IgD-negative memory B cell (primary cell): Measurements from ENCODE around the gene KIF5A. TPM values are rescaled to one million over a fixed set of nuclear protein-coding genes. Genes with fewer than 3 reads are reported as not detected.

ENCODE experiments used
- H3K27ac Mint-ChIP-seq, 3 donors: one replicate each; pipeline ENCODE4 v1.8.0; 2020 to 2022; ENCODE audit warnings: mild to moderate bottlenecking in 3 of 3, mixed read lengths in 3 of 3, moderate library complexity in 1 of 3
- H3K27me3 Mint-ChIP-seq: one replicate; pipeline ENCODE4 v1.8.0; 2021; ENCODE audit warnings: mixed read lengths
- H3K36me3 Mint-ChIP-seq: one replicate; pipeline ENCODE4 v1.8.0; 2020; ENCODE audit warnings: mild to moderate bottlenecking, mixed read lengths
- H3K4me1 Mint-ChIP-seq, 3 donors: one replicate each; pipeline ENCODE4 v1.8.0; 2020 to 2022; ENCODE audit warnings: mixed read lengths in 3 of 3, mild to moderate bottlenecking in 1 of 3
- H3K4me3 Mint-ChIP-seq, 4 donors: one replicate each; pipeline ENCODE4 v1.8.0; 2020 to 2022; ENCODE audit warnings: mild to moderate bottlenecking in 4 of 4, mixed read lengths in 4 of 4, moderate library complexity in 3 of 4
- H3K9me3 Mint-ChIP-seq, 3 donors: one replicate each; pipeline ENCODE4 v1.8.0; 2020 to 2021; ENCODE audit warnings: mixed read lengths in 3 of 3, mild to moderate bottlenecking in 1 of 3
- polyA plus RNA-seq: library from polyadenylated mRNA; unstranded; fragments of 300-500 nt; fragmentation: Illumina TruSeq; gene quantifications from one replicate; pipeline ENCODE4 v1.2.3, GENCODE V29; 2021

Gene KIF5A
- polyA plus RNA-seq, 1 donor from 2014 or later, result not detected

DNA sequence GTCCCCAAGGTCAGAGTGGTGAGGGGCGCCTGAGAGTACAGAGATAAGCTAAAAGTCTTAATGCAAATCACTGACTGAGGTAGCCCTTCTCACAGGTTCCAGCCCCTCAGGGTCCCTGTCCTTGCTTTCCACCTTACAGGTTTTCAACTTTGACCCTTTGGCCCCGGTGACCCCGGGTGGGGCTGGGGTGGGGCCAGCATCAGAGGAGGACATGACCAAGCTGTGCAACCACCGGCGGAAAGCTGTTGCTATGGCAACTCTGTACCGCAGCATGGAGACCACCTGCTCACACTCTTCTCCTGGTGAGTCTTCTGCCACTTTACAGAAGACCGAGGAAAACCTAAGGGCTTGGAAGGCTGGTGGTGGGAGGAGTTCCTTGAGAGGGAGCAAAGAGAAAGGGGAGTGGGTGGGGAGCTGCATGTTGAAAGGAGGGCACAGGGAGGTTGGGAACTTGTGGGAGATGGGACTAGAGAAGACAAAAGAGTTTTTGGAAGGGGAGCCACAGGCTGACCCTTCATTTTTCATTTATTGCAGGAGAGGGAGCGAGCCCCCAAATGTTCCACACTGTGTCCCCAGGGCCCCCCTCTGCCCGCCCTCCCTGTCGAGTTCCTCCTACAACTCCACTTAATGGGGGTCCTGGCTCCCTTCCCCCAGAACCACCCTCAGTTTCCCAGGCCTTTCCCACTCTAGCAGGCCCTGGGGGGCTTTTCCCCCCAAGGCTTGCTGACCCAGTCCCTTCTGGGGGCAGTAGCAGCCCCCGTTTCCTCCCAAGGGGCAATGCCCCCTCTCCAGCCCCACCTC is 24.8 kb upstream of the KIF5A start:
- peak overlapping the region in 2 of 4 donors; percentile 91 to 97 for H3K4me3 Mint-ChIP-seq
- H3K27me3 Mint-ChIP-seq, result peaks cover 1% of the 10 kb centered on the region
- H3K36me3 Mint-ChIP-seq, result no peaks in the 10 kb centered on the region

DNA sequence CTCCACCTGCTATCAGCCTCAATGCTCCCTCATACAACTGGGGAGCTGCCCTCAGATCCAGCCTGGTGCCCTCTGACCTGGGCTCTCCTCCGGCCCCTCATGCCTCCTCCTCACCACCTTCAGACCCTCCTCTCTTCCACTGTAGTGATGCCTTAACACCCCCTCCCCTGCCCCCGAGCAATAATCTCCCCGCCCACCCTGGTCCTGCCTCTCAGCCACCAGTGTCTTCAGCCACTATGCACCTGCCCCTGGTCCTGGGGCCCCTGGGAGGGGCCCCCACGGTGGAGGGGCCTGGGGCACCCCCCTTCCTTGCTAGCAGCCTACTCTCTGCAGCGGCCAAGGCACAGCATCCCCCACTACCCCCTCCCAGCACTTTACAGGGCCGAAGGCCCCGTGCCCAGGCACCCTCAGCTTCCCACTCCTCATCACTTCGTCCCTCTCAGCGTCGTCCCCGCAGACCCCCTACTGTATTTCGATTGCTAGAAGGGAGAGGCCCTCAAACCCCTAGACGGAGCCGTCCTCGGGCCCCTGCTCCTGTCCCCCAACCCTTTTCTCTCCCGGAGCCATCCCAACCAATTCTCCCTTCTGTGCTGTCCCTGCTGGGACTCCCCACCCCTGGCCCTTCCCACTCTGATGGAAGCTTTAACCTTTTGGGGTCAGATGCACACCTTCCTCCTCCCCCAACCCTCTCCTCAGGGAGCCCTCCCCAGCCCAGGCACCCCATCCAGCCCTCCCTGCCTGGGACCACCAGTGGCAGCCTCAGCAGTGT is 24.0 kb upstream of the KIF5A start:
- H3K9me3 Mint-ChIP-seq, result no peaks in the 10 kb centered on the region
- peaks cover 1% of the 10 kb centered on the region for H3K27me3 Mint-ChIP-seq
- peaks cover 19 to 26% (median 22%) of the 10 kb centered on the region in 3 donors for H3K4me1 Mint-ChIP-seq
- H3K27ac Mint-ChIP-seq, result peak overlapping the region in 1 of 3 donors; percentile 42
- no peaks in the 10 kb centered on the region for H3K36me3 Mint-ChIP-seq
- peak overlapping the region in 2 of 4 donors; percentile 9 to 32 for H3K4me3 Mint-ChIP-seq

More for the DNA sequence above, 24.8 kb upstream of the KIF5A start:
- peaks cover 22 to 26% (median 24%) of the 10 kb centered on the region in 3 donors for H3K4me1 Mint-ChIP-seq
- H3K9me3 Mint-ChIP-seq, result no peaks in the 10 kb centered on the region
- H3K27ac Mint-ChIP-seq, result peak overlapping the region in 2 of 3 donors; percentile 98

DNA sequence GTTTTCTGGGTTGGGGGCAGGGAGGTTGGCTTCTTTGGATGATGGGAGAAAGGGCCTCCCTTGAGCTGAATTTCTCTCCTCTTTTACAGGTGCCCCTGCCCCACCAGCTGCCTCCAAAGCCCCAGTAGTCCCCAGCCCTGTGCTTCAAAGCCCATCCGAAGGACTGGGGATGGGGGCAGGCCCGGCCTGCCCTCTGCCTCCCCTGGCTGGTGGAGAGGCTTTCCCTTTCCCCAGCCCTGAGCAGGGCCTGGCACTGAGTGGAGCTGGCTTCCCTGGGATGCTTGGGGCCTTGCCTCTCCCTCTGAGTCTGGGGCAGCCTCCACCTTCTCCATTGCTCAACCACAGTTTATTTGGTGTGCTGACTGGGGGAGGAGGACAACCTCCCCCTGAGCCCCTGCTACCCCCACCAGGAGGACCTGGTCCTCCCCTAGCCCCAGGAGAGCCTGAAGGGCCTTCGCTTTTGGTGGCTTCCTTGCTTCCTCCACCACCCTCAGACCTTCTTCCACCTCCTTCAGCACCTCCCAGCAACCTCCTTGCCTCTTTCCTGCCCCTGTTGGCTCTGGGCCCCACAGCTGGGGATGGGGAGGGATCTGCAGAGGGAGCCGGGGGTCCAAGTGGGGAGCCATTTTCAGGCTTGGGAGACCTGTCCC is 23.2 kb upstream of the KIF5A start:
- Mint-ChIP-seq H3K27ac (peak overlapping the region in 1 of 3 donors; percentile 72), H3K36me3 (no peaks in the 10 kb centered on the region), H3K4me1 (peaks cover 17 to 23% (median 20%) of the 10 kb centered on the region in 3 donors), H3K4me3 (peak overlapping the region in 2 of 4 donors; percentile 9 to 75), H3K9me3 (no peaks in the 10 kb centered on the region), H3K27me3 (peaks cover 1% of the 10 kb centered on the region)

DNA sequence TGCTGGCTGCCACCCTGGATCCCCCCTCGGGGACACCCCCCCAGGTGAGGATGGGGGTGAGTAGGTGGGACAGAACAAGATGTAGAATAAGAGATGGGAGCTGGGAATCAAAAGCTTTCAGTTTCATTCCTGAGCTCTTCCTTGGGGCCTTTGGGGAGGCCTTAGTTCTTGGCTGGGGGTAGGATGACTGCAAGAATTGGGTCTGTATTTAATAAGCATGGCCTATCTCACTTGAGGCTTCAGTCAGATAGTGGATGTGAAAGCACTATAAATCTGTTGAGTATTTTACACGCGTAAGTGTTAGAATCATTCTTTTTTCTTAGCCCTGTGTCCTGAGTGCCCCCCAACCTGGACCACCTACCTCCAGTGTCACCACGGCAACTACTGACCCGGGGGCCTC is 22.7 kb upstream of the KIF5A start:
- H3K36me3 Mint-ChIP-seq, result no peaks in the 10 kb centered on the region
- no peaks in the 10 kb centered on the region for H3K27me3 Mint-ChIP-seq
- H3K4me1 Mint-ChIP-seq, result peaks cover 11 to 18% (median 15%) of the 10 kb centered on the region in 3 donors
- no peaks in the 10 kb centered on the region for H3K9me3 Mint-ChIP-seq
- H3K27ac Mint-ChIP-seq, result peak overlapping the region in 2 of 3 donors; percentile 47 to 72
- peak overlapping the region in 1 of 4 donors; percentile 32 for H3K4me3 Mint-ChIP-seq

DNA sequence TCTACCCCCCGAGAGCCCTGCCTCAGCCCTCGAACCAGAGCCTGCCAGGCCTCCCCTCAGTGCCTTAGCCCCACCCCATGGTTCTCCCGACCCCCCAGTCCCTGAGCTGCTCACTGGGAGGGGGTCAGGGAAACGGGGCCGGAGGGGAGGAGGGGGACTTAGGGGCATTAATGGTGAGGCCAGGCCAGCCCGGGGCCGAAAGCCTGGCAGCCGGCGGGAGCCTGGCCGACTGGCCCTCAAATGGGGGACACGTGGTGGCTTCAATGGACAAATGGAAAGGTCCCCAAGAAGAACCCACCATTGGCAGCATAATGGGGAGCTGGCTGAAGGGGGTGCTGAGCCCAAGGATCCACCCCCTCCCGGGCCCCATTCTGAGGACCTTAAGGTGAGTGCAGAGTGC is 21.7 kb upstream of the KIF5A start:
- Mint-ChIP-seq H3K4me1 (peaks cover 10 to 16% (median 15%) of the 10 kb centered on the region in 3 donors), H3K36me3 (no peaks in the 10 kb centered on the region), H3K27me3 (no peaks in the 10 kb centered on the region), H3K27ac (peak overlapping the region in 1 of 3 donors; percentile 18), H3K9me3 (no peaks in the 10 kb centered on the region), H3K4me3 (peak overlapping the region in 1 of 4 donors; percentile 20)

DNA sequence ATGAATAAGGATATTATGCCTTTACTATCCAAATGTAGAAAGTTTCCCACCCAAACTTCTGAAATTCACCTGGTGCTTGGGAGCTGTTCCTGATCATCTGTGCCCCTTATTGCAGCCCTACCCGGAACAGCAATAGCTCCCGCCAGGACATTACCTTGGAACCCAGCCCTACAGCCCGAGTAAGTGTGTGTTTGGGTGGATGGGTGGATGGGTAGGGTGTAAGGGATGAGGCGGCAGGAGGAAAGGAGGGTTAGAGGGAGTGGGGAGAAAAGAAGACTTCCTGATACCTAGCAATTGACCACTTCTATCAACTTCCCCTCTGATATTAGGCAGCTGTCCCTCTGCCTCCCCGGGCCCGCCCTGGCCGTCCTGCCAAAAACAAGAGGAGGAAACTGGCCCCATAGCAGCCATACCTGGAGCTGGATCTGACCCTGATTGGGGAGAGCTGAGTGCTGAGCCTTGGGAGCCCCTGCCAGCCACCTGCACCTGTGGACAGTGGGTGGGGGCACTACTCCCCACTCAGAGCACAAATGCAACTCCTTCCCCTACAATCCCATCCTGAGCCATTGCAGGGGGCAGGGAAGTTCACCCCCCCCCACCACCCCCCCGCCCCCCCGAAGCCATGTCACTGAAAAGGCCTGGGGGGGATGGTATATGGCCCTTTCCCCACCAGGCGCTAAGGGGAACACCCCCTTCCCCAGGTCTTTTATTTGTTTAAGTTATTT is 20.9 kb upstream of the KIF5A start:
- Mint-ChIP-seq H3K4me1 (peaks cover 3 to 9% (median 8%) of the 10 kb centered on the region in 3 donors), H3K27me3 (no peaks in the 10 kb centered on the region), H3K36me3 (no peaks in the 10 kb centered on the region), H3K9me3 (no peaks in the 10 kb centered on the region), H3K4me3 (peak overlapping the region in 1 of 4 donors; percentile 20), H3K27ac (peak overlapping the region in 1 of 3 donors; percentile 18)

DNA sequence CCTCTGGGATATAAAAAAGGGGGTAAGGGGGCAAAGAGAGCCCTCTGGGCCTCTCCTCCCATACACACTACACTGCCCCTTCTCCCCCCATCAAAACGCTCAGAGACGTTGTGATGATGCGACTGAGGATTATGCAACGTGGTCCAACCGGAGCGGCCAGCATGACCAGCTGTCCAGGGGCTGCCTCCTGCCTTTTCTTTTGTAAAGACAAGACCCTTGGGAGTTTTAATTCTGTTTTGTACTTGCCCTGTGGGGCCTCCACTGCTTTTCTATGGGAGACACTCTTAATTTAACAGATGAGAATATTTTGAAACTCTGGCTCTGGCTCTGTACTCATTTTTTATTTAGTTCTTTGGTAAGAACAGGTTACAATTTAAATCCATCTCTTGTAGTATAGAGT is 20.0 kb upstream of the KIF5A start:
- Mint-ChIP-seq H3K27ac (peak overlapping the region in 1 of 3 donors; percentile 92), H3K27me3 (no peaks in the 10 kb centered on the region), H3K4me3 (no peak overlapping the region), H3K36me3 (no peaks in the 10 kb centered on the region), H3K9me3 (no peaks in the 10 kb centered on the region), H3K4me1 (peaks cover 0 to 3% (median 0%) of the 10 kb centered on the region in 3 donors)

DNA sequence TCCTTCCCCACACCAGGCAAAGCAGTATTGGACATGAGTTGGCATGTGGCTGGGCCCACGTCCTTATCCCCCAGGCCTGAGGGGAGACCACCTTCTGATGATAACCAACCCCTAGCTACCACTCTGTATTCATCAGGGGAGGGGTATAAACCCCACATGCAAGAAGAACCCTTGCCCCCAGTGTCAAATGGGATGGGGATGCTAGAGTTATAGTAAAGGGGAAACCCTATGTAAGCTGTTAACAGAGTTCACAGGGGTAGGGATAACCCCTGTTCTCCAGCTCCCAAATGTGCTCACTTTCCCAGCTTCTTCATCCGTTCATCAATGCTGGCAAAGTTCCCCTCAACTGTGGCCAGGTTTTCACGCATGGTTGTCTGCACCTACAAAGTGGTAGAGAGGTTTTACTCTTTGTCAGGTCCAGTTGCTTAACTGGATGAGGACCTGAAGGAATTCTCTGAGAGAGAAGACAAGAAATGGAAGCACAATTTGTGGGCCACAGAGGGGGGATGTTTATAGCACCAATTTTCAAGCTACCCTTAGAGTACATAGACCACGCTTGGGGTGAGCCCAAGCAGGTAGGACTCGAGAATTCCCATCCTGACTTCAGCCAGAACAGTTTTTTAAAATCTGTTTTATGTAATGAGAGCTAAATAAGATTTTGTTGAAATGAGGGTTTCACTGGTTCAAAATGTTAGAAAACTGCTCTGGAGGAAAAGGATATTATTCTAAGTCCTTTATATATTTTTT is 19.3 kb upstream of the KIF5A start:
- H3K4me3 Mint-ChIP-seq, result no peak overlapping the region

DNA sequence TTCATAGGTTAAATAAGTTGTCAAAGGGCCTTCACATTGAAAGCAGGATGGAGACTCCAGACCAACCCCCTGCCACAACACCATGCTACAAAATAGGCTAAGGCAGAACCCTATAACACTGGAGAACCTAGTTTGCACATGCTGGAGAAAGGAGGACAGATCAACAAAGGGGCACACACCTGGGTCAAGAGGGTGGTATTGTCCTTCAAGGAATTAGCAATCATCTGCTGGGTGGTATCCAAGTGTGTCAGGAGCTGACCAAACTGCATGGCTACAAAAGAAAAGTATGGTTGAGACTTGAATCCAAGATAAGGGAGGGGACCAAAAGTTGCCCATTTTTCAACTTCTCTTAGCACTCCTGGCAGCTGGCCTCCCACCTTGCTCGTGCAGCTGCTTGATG is 18.0 kb upstream of the KIF5A start:
- H3K4me3 Mint-ChIP-seq, result no peak overlapping the region
- no peaks in the 10 kb centered on the region for H3K9me3 Mint-ChIP-seq
- H3K36me3 Mint-ChIP-seq, result no peaks in the 10 kb centered on the region
- H3K4me1 Mint-ChIP-seq, result peaks cover 0 to 1% (median 0%) of the 10 kb centered on the region in 3 donors
- H3K27ac Mint-ChIP-seq, result peak overlapping the region in 1 of 3 donors; percentile 22
- H3K27me3 Mint-ChIP-seq, result no peaks in the 10 kb centered on the region

More for the DNA sequence above, 19.3 kb upstream of the KIF5A start:
- no peaks in the 10 kb centered on the region for H3K9me3 Mint-ChIP-seq
- peak overlapping the region in 1 of 3 donors; percentile 92 for H3K27ac Mint-ChIP-seq
- H3K4me1 Mint-ChIP-seq, result peaks cover 0 to 1% (median 0%) of the 10 kb centered on the region in 3 donors
- H3K36me3 Mint-ChIP-seq, result no peaks in the 10 kb centered on the region
- no peaks in the 10 kb centered on the region for H3K27me3 Mint-ChIP-seq

DNA sequence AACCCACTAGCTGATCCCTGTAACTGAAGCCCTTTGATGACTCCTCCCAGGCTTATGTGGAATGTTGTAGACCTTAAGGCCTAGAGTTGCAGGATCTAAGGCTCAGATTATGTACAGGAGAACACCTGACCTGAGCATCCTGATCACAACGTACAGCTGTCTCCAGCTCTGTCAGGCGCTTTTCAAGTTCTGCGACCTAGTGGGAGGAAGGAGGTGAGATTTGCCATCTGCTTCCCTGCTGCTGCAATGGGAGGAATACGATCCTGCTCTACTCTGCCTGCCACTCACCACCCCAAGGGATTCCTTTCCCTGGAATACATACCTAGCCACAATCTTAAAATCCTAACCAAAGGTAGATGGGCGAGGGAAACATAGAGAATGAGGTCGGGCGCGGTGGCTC is 16.7 kb upstream of the KIF5A start:
- Mint-ChIP-seq H3K4me3 (no peak overlapping the region), H3K9me3 (no peaks in the 10 kb centered on the region), H3K4me1 (peaks cover 0 to 1% (median 0%) of the 10 kb centered on the region in 3 donors), H3K27ac (no peak overlapping the region), H3K36me3 (peaks cover under 1% of the 10 kb centered on the region), H3K27me3 (no peaks in the 10 kb centered on the region)

DNA sequence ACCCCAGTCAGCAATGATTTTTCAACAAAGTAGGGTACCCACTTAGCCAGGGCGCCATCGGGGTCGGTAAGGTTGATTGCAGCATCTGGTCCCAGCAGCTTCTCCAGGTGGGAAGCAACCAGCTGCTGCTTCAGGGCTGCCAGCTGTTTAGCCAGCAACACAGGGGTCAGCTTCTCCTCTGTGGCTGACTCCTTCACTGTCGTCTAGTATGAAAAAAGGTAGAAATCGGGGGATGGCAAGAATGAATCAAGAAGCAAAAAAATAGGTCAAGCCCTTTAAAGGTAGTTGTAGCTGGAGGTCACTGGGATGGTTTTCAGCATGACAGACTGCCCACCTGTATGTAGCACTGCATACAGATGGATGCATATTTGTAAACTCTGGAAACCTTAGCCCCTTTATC is 15.6 kb upstream of the KIF5A start:
- H3K27ac Mint-ChIP-seq, result no peak overlapping the region
- no peaks in the 10 kb centered on the region for H3K27me3 Mint-ChIP-seq
- no peaks in the 10 kb centered on the region for H3K9me3 Mint-ChIP-seq
- peak overlapping the region in 1 of 4 donors; percentile 60 for H3K4me3 Mint-ChIP-seq
- peaks cover 2% of the 10 kb centered on the region for H3K36me3 Mint-ChIP-seq
- H3K4me1 Mint-ChIP-seq, result peaks cover 0 to 5% (median 4%) of the 10 kb centered on the region in 3 donors

DNA sequence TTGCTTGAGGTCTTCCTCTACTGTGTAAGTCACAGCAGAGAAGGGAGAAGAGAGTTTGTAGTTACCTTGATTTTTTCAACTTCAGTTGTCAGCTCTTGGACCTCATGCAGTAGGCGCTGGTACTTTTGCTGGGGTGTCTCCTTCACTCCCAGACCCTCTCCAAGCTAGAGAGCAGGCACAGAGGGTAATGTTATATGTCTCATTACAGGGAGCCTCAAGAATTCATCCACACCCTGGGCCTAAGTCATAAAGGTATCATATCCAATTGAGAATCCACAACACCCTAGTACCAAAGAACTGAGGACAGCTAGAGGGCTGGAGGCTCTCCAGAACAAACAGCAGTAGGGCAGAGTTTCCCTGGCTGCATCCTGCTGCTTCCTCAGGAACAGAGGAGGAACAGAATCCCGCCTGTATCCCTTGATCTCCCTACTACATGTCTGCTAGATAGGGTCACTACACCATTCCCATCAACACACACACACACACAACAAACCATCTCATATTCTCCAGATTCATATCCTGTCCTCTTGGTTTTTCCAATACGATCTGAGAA is 14.8 kb upstream of the KIF5A start:
- Mint-ChIP-seq H3K4me3 (no peak overlapping the region), H3K36me3 (peaks cover 2% of the 10 kb centered on the region), H3K27me3 (no peaks in the 10 kb centered on the region), H3K27ac (no peak overlapping the region), H3K4me1 (peaks cover 0 to 4% (median 3%) of the 10 kb centered on the region in 3 donors), H3K9me3 (no peaks in the 10 kb centered on the region)

DNA sequence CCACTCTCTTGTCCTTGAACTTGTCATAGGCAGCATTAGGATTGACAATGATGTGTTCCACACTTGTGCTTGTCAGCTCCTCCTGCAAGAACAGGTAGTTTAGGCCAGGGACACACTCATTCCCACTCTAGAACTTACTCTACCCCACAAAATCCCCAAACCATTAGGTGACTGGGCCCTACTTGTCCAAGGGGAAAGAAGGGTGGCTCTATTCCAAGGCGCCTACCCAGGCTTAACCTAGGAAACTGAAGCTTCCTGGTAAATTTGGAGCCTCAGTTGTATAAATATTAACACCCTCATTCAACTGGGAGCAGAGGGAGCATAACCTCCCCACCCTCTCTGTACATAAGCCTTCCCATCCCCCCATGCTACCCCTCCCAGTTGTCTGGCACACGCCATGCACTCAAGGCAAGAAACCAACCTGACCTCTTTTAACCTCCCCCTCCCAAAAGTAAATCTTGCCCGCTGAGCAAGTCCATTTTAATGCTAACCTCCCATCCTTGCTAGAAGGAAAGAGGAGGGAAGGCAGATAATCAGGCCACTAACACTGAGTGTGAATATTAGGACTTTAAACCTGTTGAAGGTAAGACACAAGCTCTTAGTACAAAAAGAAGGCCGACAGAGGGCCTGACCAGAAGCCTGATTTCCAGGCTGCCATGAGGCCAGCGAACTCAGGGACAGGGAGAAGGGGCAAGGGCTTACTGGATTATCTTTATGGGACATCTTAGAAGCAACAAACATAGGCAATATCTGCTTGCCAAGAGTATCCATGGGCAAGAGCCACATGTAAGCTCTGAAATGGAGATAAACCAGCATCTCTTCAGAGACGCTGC is 13.9 kb upstream of the KIF5A start:
- H3K27ac Mint-ChIP-seq, result no peak overlapping the region
- H3K36me3 Mint-ChIP-seq, result peaks cover 2% of the 10 kb centered on the region
- peaks cover 0 to 7% (median 4%) of the 10 kb centered on the region in 3 donors for H3K4me1 Mint-ChIP-seq
- no peaks in the 10 kb centered on the region for H3K27me3 Mint-ChIP-seq
- H3K4me3 Mint-ChIP-seq, result no peak overlapping the region
- no peaks in the 10 kb centered on the region for H3K9me3 Mint-ChIP-seq
